PC-3 (cell line): ENCODE results near the gene PLPPR1. TPM values are rescaled to one million over a fixed set of nuclear protein-coding genes. Genes with fewer than 3 reads are reported as not detected.

Source experiments
- ATAC-seq: fragments of 200-7000 bp; cut with Tn5 transposase; 2 replicates; pipeline ENCODE4 v1.9.1; 2020; ENCODE audit warnings: mild to moderate bottlenecking, moderate library complexity
- BruUV-seq: library from RNA; stranded (reverse); fragments of 400-500 nt; replicated peaks from 2 replicates; lab custom pipeline; 2021; lab: Mats Ljungman, UMichigan
- CTCF ChIA-PET: fragments of 300-600 bp; sonication (Branson Sonifier 250); formaldehyde crosslinking; loops from one replicate; lab custom pipeline; 2022; ENCODE audit warnings: antibody characterized with exemption; lab: Charles Lee
- POLR2A ChIA-PET: fragments of 300-600 bp; sonication (Branson Sonifier 250); formaldehyde crosslinking; loops from one replicate; lab custom pipeline; 2022; ENCODE audit warnings: antibody characterized with exemption; ENCODE audit not compliant: unreplicated experiment; lab: Charles Lee
- DNase-seq: peaks from one replicate; pipeline ENCODE4 v3.0.0-alpha.2; 2015
- H2AFZ ChIP-seq: fragments of 300-600 bp; sonication (generic); 2 replicates; pipeline ENCODE4 v1.6.0; 2016; ENCODE audit warnings: antibody characterized with exemption, low read length
- H3F3A ChIP-seq: fragments of 300-600 bp; sonication (generic); one replicate; pipeline ENCODE4 v1.6.0; 2017; ENCODE audit warnings: antibody characterized with exemption, low read length, control low read depth, mild to moderate bottlenecking; ENCODE audit not compliant: unreplicated experiment
- H3K27ac ChIP-seq: fragments of 300-600 bp; sonication (generic); 2 replicates; pipeline ENCODE4 v1.5.1; 2016; ENCODE audit warnings: mild to moderate bottlenecking, low read length
- H3K27me3 ChIP-seq: fragments of 300-600 bp; sonication (generic); 2 replicates; pipeline ENCODE4 v1.6.1; 2016; ENCODE audit warnings: low read length, mixed read lengths
- H3K36me3 ChIP-seq: fragments of 300-600 bp; sonication (generic); 2 replicates; pipeline ENCODE4 v1.6.1; 2016; ENCODE audit warnings: low read depth, mixed run types, low read length, mixed read lengths
- H3K4me1 ChIP-seq: fragments of 300-600 bp; sonication (generic); 2 replicates; pipeline ENCODE4 v1.5.1; 2016; ENCODE audit warnings: low read length; ENCODE audit not compliant: insufficient read depth
- H3K4me2 ChIP-seq: fragments of 300-600 bp; sonication (generic); 2 replicates; pipeline ENCODE4 v1.6.0; 2016; ENCODE audit warnings: low read length
- H3K4me3 ChIP-seq: fragments of 300-600 bp; sonication (generic); 2 replicates; pipeline ENCODE4 v1.5.1; 2016; ENCODE audit warnings: mild to moderate bottlenecking, low read length, mixed read lengths
- H3K79me2 ChIP-seq: fragments of 300-600 bp; sonication (generic); 2 replicates; pipeline ENCODE4 v1.6.1; 2017; ENCODE audit warnings: low read length, mixed read lengths
- H3K9ac ChIP-seq: fragments of 300-600 bp; sonication (generic); 2 replicates; pipeline ENCODE4 v1.6.0; 2016; ENCODE audit warnings: mild to moderate bottlenecking, low read length
- H3K9me2 ChIP-seq: fragments of 300-600 bp; sonication (generic); replicated peaks from 2 replicates; pipeline ENCODE4 v1.6.1; 2016; ENCODE audit warnings: mixed run types, low read length, mixed read lengths
- H3K9me3 ChIP-seq: fragments of 300-600 bp; sonication (generic); 2 replicates; pipeline ENCODE4 v1.6.1; 2016; ENCODE audit warnings: low read length, mixed read lengths
- H4K20me1 ChIP-seq: fragments of 300-600 bp; sonication (generic); 2 replicates; pipeline ENCODE4 v1.6.1; 2016; ENCODE audit warnings: low read length, mixed read lengths
- CTCF ChIP-seq: fragments of 300-600 bp; sonication (generic); conservative IDR thresholded peaks from 2 replicates; pipeline ENCODE4 v1.5.1; 2017; ENCODE audit warnings: antibody characterized with exemption, low read depth, mild to moderate bottlenecking, low read length
- EZH2 ChIP-seq: fragments of 300-600 bp; sonication (generic); IDR thresholded peaks from one replicate; pipeline ENCODE4 v1.6.1; 2017; ENCODE audit warnings: antibody characterized with exemption, mild to moderate bottlenecking, low read length; ENCODE audit not compliant: unreplicated experiment
- EZH2phosphoT487 ChIP-seq: fragments of 300-600 bp; sonication (generic); IDR thresholded peaks from 2 replicates; pipeline ENCODE4 v1.6.1; 2018; ENCODE audit warnings: mild to moderate bottlenecking, antibody characterized with exemption, low read length, borderline replicate concordance
- intact Hi-C: fragments of 100-400 bp; cut with micrococcal nuclease; formaldehyde crosslinking; loops from 2 replicates; pipeline ENCODE4 v1.9.0; 2023
- total RNA-seq: library from RNA; depleted of rRNA; stranded (reverse); fragments of >200 nt; gene quantifications from 2 replicates; pipeline ENCODE4 v1.2.3, GENCODE V29; 2014

The PLPPR1 gene
- total RNA-seq, 1 experiment from 2014 or later: not detected

GRCh38 chr9:101309139-101309538 lies 280.6 kb downstream of the PLPPR1 start:
- no peak overlapping the region for H3K9ac ChIP-seq
- no peaks in the 10 kb centered on the region for H3K79me2 ChIP-seq
- H3K27ac ChIP-seq: no peak overlapping the region
- no peak overlapping the region for H3K4me3 ChIP-seq
- no TSS peak for BruUV-seq
- no peaks in the 10 kb centered on the region for H3K4me1 ChIP-seq
- H3K27me3 ChIP-seq: peaks cover 7% of the 10 kb centered on the region; the same call in 1 of the 2 replicates
- no peaks in the 10 kb centered on the region for H4K20me1 ChIP-seq
- ChIA-PET CTCF (no interaction called here), POLR2A (no interaction called here)
- H2AFZ ChIP-seq: no peak overlapping the region
- H3K9me3 ChIP-seq: no peaks in the 10 kb centered on the region
- TF ChIP-seq CTCF (no peak), EZH2 (no peak)
- DNase-seq (no peak), ATAC-seq (no peak)
- no peaks in the 10 kb centered on the region for H3F3A ChIP-seq
- no peak overlapping the region for H3K4me2 ChIP-seq
- no peaks in the 10 kb centered on the region for H3K9me2 ChIP-seq
- H3K36me3 ChIP-seq: no peaks in the 10 kb centered on the region
- intact Hi-C loops: no loop called here

GRCh38 chr9:101311191-101311590 lies 282.7 kb downstream of the PLPPR1 start:
- Histone ChIP-seq H4K20me1 (no peaks in the 10 kb centered on the region), H3K27ac (no peak overlapping the region), H3K9me2 (no peaks in the 10 kb centered on the region), H3K9ac (no peak overlapping the region), H3K9me3 (no peaks in the 10 kb centered on the region), H3K36me3 (no peaks in the 10 kb centered on the region), H3K27me3 (0 out of 2 replicates have a peak, but pooled peaks cover 5% of the 10 kb centered on the region), H3F3A (no peaks in the 10 kb centered on the region), H3K4me1 (no peaks in the 10 kb centered on the region), H3K4me2 (no peak overlapping the region), H3K79me2 (no peaks in the 10 kb centered on the region), H2AFZ (no peak overlapping the region), H3K4me3 (no peak overlapping the region)
- intact Hi-C loops: loop anchor here (1.0 to 5.0 kb wide), 2 partner anchors 599 to 709 kb away; no protein-coding TSS in a partner anchor
- no TSS peak for BruUV-seq
- ChIA-PET POLR2A (no interaction called here), CTCF (interaction anchor here (0.6 to 2.7 kb wide), 5 partner anchors 78 to 1062 kb away, joined by 3 to 33 read pairs (median 3); no protein-coding TSS in a partner anchor)
- ATAC-seq: no peak
- DNase-seq: no peak
- TF ChIP-seq EZH2: no peak
- no peak for TF ChIP-seq CTCF
- TF ChIP-seq EZH2phosphoT487: no peak

- Histone ChIP-seq H3F3A (no peaks in the 10 kb centered on the region), H3K4me1 (no peaks in the 10 kb centered on the region), H2AFZ (no peak overlapping the region), H3K4me3 (no peak overlapping the region), H3K9me3 (no peaks in the 10 kb centered on the region), H3K9me2 (no peaks in the 10 kb centered on the region), H3K4me2 (no peak overlapping the region), H3K27ac (no peak overlapping the region), H3K79me2 (no peaks in the 10 kb centered on the region), H4K20me1 (no peaks in the 10 kb centered on the region), H3K27me3 (0 out of 2 replicates have a peak, but pooled peaks cover 5% of the 10 kb centered on the region), H3K36me3 (no peaks in the 10 kb centered on the region), H3K9ac (no peak overlapping the region)
- intact Hi-C loops: loop anchor here (1.0 to 5.0 kb wide), 2 partner anchors 600 to 710 kb away; no protein-coding TSS in a partner anchor
- POLR2A ChIA-PET: no interaction called here
- CTCF ChIA-PET: interaction anchor here (0.6 to 2.7 kb wide), 6 partner anchors 77 to 1063 kb away, joined by 3 to 33 read pairs (median 3); no protein-coding TSS in a partner anchor
- ATAC-seq (peak; percentile 74), DNase-seq (peak; percentile 78)
- TF ChIP-seq EZH2phosphoT487 (no peak), CTCF (peak; percentile 69), EZH2 (no peak)
- BruUV-seq: no TSS peak
Observed at GRCh38 chr9:101311758-101312420, 283.4 kb downstream of the PLPPR1 start.
